T-cell (primary cell): Measurements from ENCODE around the gene SLC25A25. TPM values are rescaled to one million over a fixed set of nuclear protein-coding genes. Genes with fewer than 3 reads are reported as not detected.

Source experiments
- ATAC-seq, 4 experiments: fragments of 200-7000 bp in 3 of 4; fragments of 150-1000 bp in 1 of 4; cut with Tn5 transposase; replicated peaks in 1 of 4; 1 replicate in 3 of 4; 2 replicates in 1 of 4; pipeline ENCODE4 v1.10.0; 2021; ENCODE audit warnings: moderate library complexity in 3 of 4, mild to moderate bottlenecking in 2 of 4, moderate number of reproducible peaks in 1 of 4
- CTCF ChIA-PET, 2 donors: fragments of 300-600 bp; sonication (Branson Sonifier 250); formaldehyde crosslinking; loops; one replicate each; lab custom pipeline; 2022; ENCODE audit warnings: antibody characterized with exemption in 2 of 2; lab: Charles Lee
- POLR2A ChIA-PET, 2 donors: fragments of 300-600 bp; sonication (Branson Sonifier 250); formaldehyde crosslinking; loops; one replicate each; lab custom pipeline; 2022; ENCODE audit warnings: antibody characterized with exemption in 2 of 2; lab: Charles Lee
- DNase-seq, 35 experiments: peaks; one replicate each; pipeline versions ENCODE4 v3.0.0 to v3.0.0-alpha.2; 2013 to 2023
- H3K27ac ChIP-seq: one replicate; pipeline ENCODE4 v1.5.1; 2013; ENCODE audit warnings: low read length
- H3K27me3 ChIP-seq, 2 experiments: replicated peaks in 1 of 2; 1 replicate in 1 of 2; 2 replicates in 1 of 2; pipeline versions ENCODE4 v1.6.1 to v1.7.0; 2013; ENCODE audit warnings: low read length in 1 of 2, mixed read lengths in 1 of 2; ENCODE audit not compliant: control insufficient read depth in 2 of 2, insufficient read depth in 2 of 2; ENCODE audit errors: extremely low read depth in 1 of 2
- H3K36me3 ChIP-seq, 2 donors: 1 replicate in 1 of 2; 2 replicates in 1 of 2; pipeline versions ENCODE4 v1.6.1 to v1.7.0; 2013; ENCODE audit warnings: low read length in 1 of 2; ENCODE audit not compliant: control insufficient read depth in 2 of 2, insufficient read depth in 1 of 2; ENCODE audit errors: extremely low read depth in 1 of 2
- H3K4me1 ChIP-seq, 2 experiments: 1 replicate in 1 of 2; 2 replicates in 1 of 2; pipeline versions ENCODE4 v1.6.1 to v1.7.0; 2013; ENCODE audit warnings: low read length in 2 of 2, mixed read lengths in 1 of 2; ENCODE audit not compliant: insufficient read depth in 2 of 2, control insufficient read depth in 1 of 2; ENCODE audit errors: extremely low read depth in 1 of 2
- H3K4me3 ChIP-seq, 2 donors: 1 replicate in 1 of 2; 2 replicates in 1 of 2; pipeline versions ENCODE4 v1.5.1 to v1.7.0; 2013; ENCODE audit warnings: mild to moderate bottlenecking in 2 of 2, low read length in 1 of 2, moderate library complexity in 1 of 2; ENCODE audit not compliant: control insufficient read depth in 1 of 2; ENCODE audit errors: extremely low read depth in 1 of 2
- H3K9me3 ChIP-seq: 2 replicates; pipeline ENCODE4 v1.7.0; 2013
- H3K27ac Mint-ChIP-seq, 2 donors: one replicate each; pipeline ENCODE4 v1.8.0; 2020 to 2021; ENCODE audit warnings: mild to moderate bottlenecking in 2 of 2, mixed read lengths in 2 of 2
- H3K27me3 Mint-ChIP-seq, 2 donors: one replicate each; pipeline ENCODE4 v1.8.0; 2021 to 2022; ENCODE audit warnings: mixed read lengths in 2 of 2
- H3K36me3 Mint-ChIP-seq: one replicate; pipeline ENCODE4 v1.8.0; 2021; ENCODE audit warnings: mixed read lengths
- H3K4me1 Mint-ChIP-seq, 3 donors: one replicate each; pipeline ENCODE4 v1.8.0; 2020 to 2022; ENCODE audit warnings: mixed read lengths in 3 of 3, mild to moderate bottlenecking in 1 of 3
- H3K4me3 Mint-ChIP-seq, 3 donors: one replicate each; pipeline ENCODE4 v1.8.0; 2020 to 2022; ENCODE audit warnings: mild to moderate bottlenecking in 3 of 3, mixed read lengths in 3 of 3, moderate library complexity in 3 of 3
- H3K9me3 Mint-ChIP-seq, 3 donors: one replicate each; pipeline ENCODE4 v1.8.0; 2020 to 2022; ENCODE audit warnings: mixed read lengths in 3 of 3
- WGBS: methylation state at CpG from one replicate; pipeline ENCODE4 v1.1.5; 2013; ENCODE audit warnings: missing lambda C conversion rate; ENCODE audit not compliant: insufficient coverage; 5-methylcytosine and 5-hydroxymethylcytosine counted together
- total RNA-seq, 35 experiments: library from RNA in 6 of 35; stranded (reverse) in 6 of 35; fragments of 120-200 nt in 1 of 35; gene quantifications; one replicate each; pipeline versions ENCODE4 v1.2.1 to v1.2.4 and lab custom pipeline; 2013 to 2026

SLC25A25 gene
- total RNA-seq, 5 donors from 2014 or later (not counting 1 experiment from before 2014, with no cell fraction given): 11.8 to 21.0 (median 17.3) TPM

GRCh38 chr9:128146591-128147120 is 78.6 kb downstream of the SLC25A25 start:
- no peak overlapping the region for H3K4me3 Mint-ChIP-seq
- CTCF ChIA-PET: no interaction called here
- 82% methylated on average over 7 of the region's 8 CpGs for WGBS

GRCh38 chr9:128148509-128149000 is 80.5 kb downstream of the SLC25A25 start:
- ATAC-seq (no peak), DNase-seq (no peak)
- Mint-ChIP-seq H3K4me1 (peaks cover 1 to 12% (median 6%) of the 10 kb centered on the region in 3 donors), H3K9me3 (no peaks in the 10 kb centered on the region), H3K27ac (no peak overlapping the region), H3K27me3 (no peaks in the 10 kb centered on the region), H3K4me3 (no peak overlapping the region), H3K36me3 (no peaks in the 10 kb centered on the region)
- H3K9me3 ChIP-seq: no peaks in the 10 kb centered on the region
- CTCF ChIA-PET: no interaction called here
- 96% methylated on average over 2 of the region's 5 CpGs for WGBS
- H3K27me3 ChIP-seq: peaks cover 0 to 17% of the 10 kb centered on the region in 2 experiments
- no peak overlapping the region for H3K27ac ChIP-seq
- H3K36me3 ChIP-seq: no peaks in the 10 kb centered on the region
- POLR2A ChIA-PET: no interaction called here
- no peak overlapping the region for H3K4me3 ChIP-seq
- peaks cover 0 to 5% of the 10 kb centered on the region in 2 experiments for H3K4me1 ChIP-seq

More at GRCh38 chr9:128146591-128147120, 78.6 kb downstream of the SLC25A25 start:
- no peaks in the 10 kb centered on the region for H3K36me3 Mint-ChIP-seq
- Histone ChIP-seq H3K36me3 (no peaks in the 10 kb centered on the region), H3K27me3 (peaks cover 0 to 15% of the 10 kb centered on the region in 2 experiments), H3K4me1 (peaks cover 9 to 19% of the 10 kb centered on the region in 2 experiments), H3K9me3 (no peaks in the 10 kb centered on the region), H3K4me3 (no peak overlapping the region), H3K27ac (no peak overlapping the region)
- POLR2A ChIA-PET: no interaction called here
- H3K9me3 Mint-ChIP-seq: no peaks in the 10 kb centered on the region
- H3K27ac Mint-ChIP-seq: no peak overlapping the region
- DNase-seq (no peak), ATAC-seq (no peak)
- H3K27me3 Mint-ChIP-seq: no peaks in the 10 kb centered on the region
- H3K4me1 Mint-ChIP-seq: peaks cover 17 to 28% (median 20%) of the 10 kb centered on the region in 3 donors

GRCh38 chr9:128149001-128149701 is 81.1 kb downstream of the SLC25A25 start, which contains the start of gene LCN2:
LCN2 (plus strand) TSS chr9:128149453; CDS start chr9:128149526, 73 bp downstream.
- H3K36me3 ChIP-seq: no peaks in the 10 kb centered on the region
- H3K36me3 Mint-ChIP-seq: no peaks in the 10 kb centered on the region
- H3K9me3 ChIP-seq: no peaks in the 10 kb centered on the region
- POLR2A ChIA-PET: no interaction called here
- CTCF ChIA-PET: no interaction called here
- ATAC-seq: no peak
- 91% methylated on average over 9 of the region's 9 CpGs for WGBS
- H3K4me3 ChIP-seq: no peak within 1 kb of the TSS
- peaks cover 0 to 17% of the 10 kb centered on the region in 2 experiments for H3K27me3 ChIP-seq
- no peak within 1 kb of the TSS for H3K27ac ChIP-seq
- no peak within 1 kb of the TSS for H3K4me3 Mint-ChIP-seq
- peaks cover 0 to 5% of the 10 kb centered on the region in 2 experiments for H3K4me1 ChIP-seq
- no peak for DNase-seq
- no peaks in the 10 kb centered on the region for H3K27me3 Mint-ChIP-seq
- no peaks in the 10 kb centered on the region for H3K9me3 Mint-ChIP-seq
- H3K4me1 Mint-ChIP-seq: peaks cover 0 to 10% (median 4%) of the 10 kb centered on the region in 3 donors
- H3K27ac Mint-ChIP-seq: peak within 1 kb of the TSS in 1 of 2 donors; percentile 28

GRCh38 chr9:128149951-128150593 is 82.0 kb downstream of the SLC25A25 start:
- WGBS: 83% methylated on average over 8 of the region's 11 CpGs
- Mint-ChIP-seq H3K4me1 (peaks cover 0 to 10% (median 4%) of the 10 kb centered on the region in 3 donors), H3K27ac (peak overlapping the region in 1 of 2 donors; percentile 28), H3K36me3 (no peaks in the 10 kb centered on the region), H3K9me3 (no peaks in the 10 kb centered on the region), H3K4me3 (no peak overlapping the region), H3K27me3 (no peaks in the 10 kb centered on the region)
- Histone ChIP-seq H3K27me3 (peaks cover 0 to 17% of the 10 kb centered on the region in 2 experiments), H3K4me3 (no peak overlapping the region), H3K27ac (no peak overlapping the region), H3K4me1 (peaks cover 0 to 5% of the 10 kb centered on the region in 2 experiments), H3K36me3 (no peaks in the 10 kb centered on the region), H3K9me3 (no peaks in the 10 kb centered on the region)
- POLR2A ChIA-PET: no interaction called here
- CTCF ChIA-PET: no interaction called here
- no peak for ATAC-seq
- DNase-seq: no peak

- Histone ChIP-seq H3K4me1 (peaks cover 0 to 5% of the 10 kb centered on the region in 2 experiments), H3K4me3 (no peak overlapping the region), H3K27me3 (peaks cover 0 to 17% of the 10 kb centered on the region in 2 experiments), H3K36me3 (no peaks in the 10 kb centered on the region), H3K9me3 (no peaks in the 10 kb centered on the region), H3K27ac (no peak overlapping the region)
- Mint-ChIP-seq H3K27ac (no peak overlapping the region), H3K4me1 (peaks cover 0 to 10% (median 4%) of the 10 kb centered on the region in 3 donors), H3K36me3 (no peaks in the 10 kb centered on the region), H3K9me3 (no peaks in the 10 kb centered on the region), H3K4me3 (no peak overlapping the region), H3K27me3 (no peaks in the 10 kb centered on the region)
- DNase-seq: peak in 2 of 35 experiments; percentile 6 to 29
- ChIA-PET CTCF (no interaction called here), POLR2A (no interaction called here)
- peak in 2 of 4 experiments; percentile 25 to 40 for ATAC-seq
- 83% methylated on average over 16 of the region's 19 CpGs for WGBS
Observed at GRCh38 chr9:128150594-128151308, 82.7 kb downstream of the SLC25A25 start.
